Measurements from ENCODE around the gene RIMS1.
"Not testable (repeated sequence)": the region's sequence is repeated elsewhere in the genome, so short reads cannot be mapped to it uniquely, and the experiment has no call there.

Gene RIMS1

GRCh38 chr6:71979911-71980310, 93.6 kb downstream of the RIMS1 start:
- in situ Hi-C loops (cut with HindIII; ENCODE audit: low sequenced_read_pairs): no loop called here

- in situ Hi-C loops (cut with HindIII; ENCODE audit: low sequenced_read_pairs): no loop called here
Measured at GRCh38 chr6:71982389-71982788, 96.0 kb downstream of the RIMS1 start.

GRCh38 chr6:71983131-71983530, 96.8 kb downstream of the RIMS1 start:
- in situ Hi-C loops (cut with HindIII; ENCODE audit: low sequenced_read_pairs): no loop called here

GRCh38 chr6:71994705-71995271, 108.4 kb downstream of the RIMS1 start:
- in situ Hi-C loops (cut with HindIII; ENCODE audit: low sequenced_read_pairs): no loop called here

GRCh38 chr6:71997341-71997740, 111.0 kb downstream of the RIMS1 start:
- in situ Hi-C loops (cut with HindIII; ENCODE audit: low sequenced_read_pairs): no loop called here

GRCh38 chr6:72002415-72002814, 116.1 kb downstream of the RIMS1 start:
- in situ Hi-C loops (cut with HindIII; ENCODE audit: low sequenced_read_pairs): no loop called here

GRCh38 chr6:72006591-72006990, 120.2 kb downstream of the RIMS1 start:
- in situ Hi-C loops (cut with HindIII; ENCODE audit: low sequenced_read_pairs): not testable (repeated sequence)

- in situ Hi-C loops (cut with HindIII; ENCODE audit: low sequenced_read_pairs): no loop called here
Measured at GRCh38 chr6:72022830-72023229, 136.5 kb downstream of the RIMS1 start.

- in situ Hi-C loops (cut with HindIII; ENCODE audit: low sequenced_read_pairs): no loop called here
Measured at GRCh38 chr6:72031471-72031870, 145.1 kb downstream of the RIMS1 start.

GRCh38 chr6:72032086-72032485, 145.7 kb downstream of the RIMS1 start:
- in situ Hi-C loops (cut with HindIII; ENCODE audit: low sequenced_read_pairs): no loop called here

GRCh38 chr6:72035486-72035885, 149.1 kb downstream of the RIMS1 start:
- in situ Hi-C loops (cut with HindIII; ENCODE audit: low sequenced_read_pairs): no loop called here

GRCh38 chr6:72035966-72036365, 149.6 kb downstream of the RIMS1 start:
- in situ Hi-C loops (cut with HindIII; ENCODE audit: low sequenced_read_pairs): no loop called here

- in situ Hi-C loops (cut with HindIII; ENCODE audit: low sequenced_read_pairs): no loop called here
Measured at GRCh38 chr6:72037006-72037405, 150.7 kb downstream of the RIMS1 start.

GRCh38 chr6:72040111-72040510, 153.8 kb downstream of the RIMS1 start:
- in situ Hi-C loops (cut with HindIII; ENCODE audit: low sequenced_read_pairs): no loop called here

GRCh38 chr6:72042088-72042487, 155.7 kb downstream of the RIMS1 start:
- in situ Hi-C loops (cut with HindIII; ENCODE audit: low sequenced_read_pairs): no loop called here

GRCh38 chr6:72048080-72048479, 161.7 kb downstream of the RIMS1 start:
- in situ Hi-C loops (cut with HindIII; ENCODE audit: low sequenced_read_pairs): no loop called here

GRCh38 chr6:72049376-72049775, 163.0 kb downstream of the RIMS1 start:
- in situ Hi-C loops (cut with HindIII; ENCODE audit: low sequenced_read_pairs): no loop called here

- in situ Hi-C loops (cut with HindIII; ENCODE audit: low sequenced_read_pairs): no loop called here
Measured at GRCh38 chr6:72061286-72061685, 174.9 kb downstream of the RIMS1 start.

GRCh38 chr6:72064399-72064975, 178.1 kb downstream of the RIMS1 start:
- in situ Hi-C loops (cut with HindIII; ENCODE audit: low sequenced_read_pairs): no loop called here

- in situ Hi-C loops (cut with HindIII; ENCODE audit: low sequenced_read_pairs): no loop called here
Measured at GRCh38 chr6:72078096-72078495, 191.7 kb downstream of the RIMS1 start.

GRCh38 chr6:72080260-72080941, 194.1 kb downstream of the RIMS1 start:
- in situ Hi-C loops (cut with HindIII; ENCODE audit: low sequenced_read_pairs): no loop called here

GRCh38 chr6:72081871-72082270, 195.5 kb downstream of the RIMS1 start:
- in situ Hi-C loops (cut with HindIII; ENCODE audit: low sequenced_read_pairs): no loop called here
